Inferior parietal cortex (tissue), 1 donor: ENCODE measurements around the gene ABTB2.

Experiments
- DNase-seq: peaks from one replicate; pipeline ENCODE4 v3.0.0-alpha.2; 2016; ENCODE audit errors: extremely low spot score

Gene ABTB2

GRCh38 chr11:34214961-34215805 lies 142.6 kb downstream of the ABTB2 start:
- DNase-seq = no peak

GRCh38 chr11:34213366-34213765 lies 144.4 kb downstream of the ABTB2 start:
- DNase-seq = no peak

DNA sequence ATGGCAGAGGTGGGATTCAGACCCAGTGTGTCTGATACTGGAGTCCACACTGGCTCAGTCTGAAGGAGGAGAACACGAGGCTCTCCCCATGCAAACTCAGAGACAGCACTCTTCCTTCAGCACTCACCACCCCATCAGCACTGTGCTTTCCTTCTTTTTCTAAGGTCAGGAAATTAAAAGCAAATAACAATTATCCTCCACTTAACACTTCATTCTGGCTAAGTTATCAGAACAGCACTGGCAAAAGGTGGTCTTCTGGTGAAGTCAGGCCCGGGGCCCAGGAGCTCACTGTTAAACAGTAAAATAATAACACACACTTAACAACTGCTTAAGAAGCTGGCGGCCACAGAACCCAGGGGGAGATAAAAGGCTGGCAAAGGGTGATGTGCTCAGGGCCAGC lies 145.2 kb downstream of the ABTB2 start:
- DNase-seq = no peak

DNA sequence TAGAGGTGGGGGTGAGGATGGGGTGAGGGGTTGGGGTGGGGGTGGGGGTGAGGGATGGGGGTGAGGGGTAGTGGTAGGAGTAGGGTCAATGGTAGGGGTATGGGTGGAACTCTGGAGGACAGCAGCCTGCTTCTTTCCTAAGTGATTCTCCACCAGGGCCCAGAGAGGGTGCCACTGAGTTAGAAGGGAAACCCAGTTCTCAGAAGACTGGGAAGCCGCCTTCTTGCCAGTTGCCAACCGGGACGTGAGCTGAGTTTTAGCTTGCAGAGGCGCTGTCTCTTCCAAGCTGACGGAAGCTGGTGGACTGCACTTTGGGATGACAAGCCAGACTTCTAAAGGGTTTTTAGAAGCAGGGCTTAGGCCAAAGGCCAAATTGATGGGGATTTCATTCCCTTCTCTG lies 148.0 kb downstream of the ABTB2 start:
- no peak for DNase-seq

DNA sequence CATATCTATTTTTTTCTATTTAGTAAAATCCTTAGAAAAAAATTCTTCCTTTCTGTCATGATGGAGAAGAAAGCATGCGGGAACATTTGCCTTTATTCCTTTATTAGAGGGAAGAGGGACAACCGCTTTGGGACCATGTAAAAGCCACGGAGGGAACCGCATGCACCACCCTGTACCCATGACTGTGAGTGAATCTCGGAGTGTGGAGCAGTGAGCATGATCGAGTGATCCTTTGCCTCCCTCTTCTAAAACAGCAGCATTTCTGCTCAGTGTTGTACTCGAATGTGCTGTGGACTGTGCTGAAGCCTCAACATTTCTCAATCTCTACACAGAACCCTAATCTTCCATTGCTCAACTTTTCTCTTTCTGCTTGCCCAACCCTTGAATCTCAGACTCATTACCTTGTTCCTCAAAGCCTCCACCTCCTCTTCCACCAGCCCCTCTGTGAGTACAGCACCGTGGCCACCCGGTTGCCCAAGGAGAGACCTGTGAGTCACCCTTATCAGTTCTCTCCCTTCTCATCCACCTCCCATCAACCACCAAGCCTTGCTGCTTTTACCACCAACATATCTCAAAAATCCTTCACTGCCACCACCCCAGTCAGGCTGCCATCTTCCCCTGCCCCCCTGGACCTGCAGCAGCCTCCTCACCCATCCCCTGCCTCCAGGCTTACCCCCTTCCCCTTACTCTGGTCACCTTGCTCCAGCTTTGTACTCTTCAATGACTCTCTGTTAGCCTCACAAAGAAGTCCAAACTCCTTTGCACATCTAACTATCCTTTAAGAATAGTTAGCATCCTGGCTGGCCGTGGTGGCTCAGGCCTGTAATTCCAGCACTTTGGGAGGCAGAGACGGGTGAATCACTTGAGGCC lies 149.3 kb downstream of the ABTB2 start:
- DNase-seq = no peak

DNA sequence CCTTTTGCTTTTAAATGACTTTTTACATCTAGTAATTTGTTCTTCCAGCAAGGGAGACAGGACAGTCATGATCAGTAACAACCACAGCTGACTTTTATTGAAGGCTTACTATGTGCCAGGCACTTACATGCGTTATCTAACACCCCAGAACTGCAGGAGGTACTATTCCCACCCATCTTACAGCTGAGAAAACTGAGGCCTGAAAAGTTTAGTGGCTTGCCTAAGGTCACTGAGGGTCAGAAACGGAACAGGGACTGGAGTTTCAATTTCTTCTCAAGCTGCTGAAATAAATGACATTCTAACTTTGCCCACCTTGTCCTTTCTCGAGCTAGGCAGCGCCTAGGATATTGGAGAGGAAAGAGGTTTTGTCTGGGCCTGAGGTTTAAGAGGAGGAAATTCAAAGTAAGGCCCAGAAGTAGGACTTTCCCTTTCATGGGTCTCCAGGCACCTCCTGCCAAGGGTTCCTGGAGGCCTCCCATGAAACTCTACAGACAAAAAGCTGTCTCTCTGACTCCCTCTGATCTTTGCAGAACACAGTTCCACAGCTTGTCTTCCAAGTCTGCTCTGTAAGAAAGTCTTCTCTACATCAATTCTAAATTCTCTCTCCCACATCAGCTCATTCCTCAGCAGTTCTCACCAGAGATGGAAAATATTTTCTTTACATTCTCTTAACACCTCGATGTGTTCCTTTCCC lies 150.2 kb downstream of the ABTB2 start:
- no peak for DNase-seq

GRCh38 chr11:34206407-34207300 lies 151.2 kb downstream of the ABTB2 start:
- DNase-seq = no peak

DNA sequence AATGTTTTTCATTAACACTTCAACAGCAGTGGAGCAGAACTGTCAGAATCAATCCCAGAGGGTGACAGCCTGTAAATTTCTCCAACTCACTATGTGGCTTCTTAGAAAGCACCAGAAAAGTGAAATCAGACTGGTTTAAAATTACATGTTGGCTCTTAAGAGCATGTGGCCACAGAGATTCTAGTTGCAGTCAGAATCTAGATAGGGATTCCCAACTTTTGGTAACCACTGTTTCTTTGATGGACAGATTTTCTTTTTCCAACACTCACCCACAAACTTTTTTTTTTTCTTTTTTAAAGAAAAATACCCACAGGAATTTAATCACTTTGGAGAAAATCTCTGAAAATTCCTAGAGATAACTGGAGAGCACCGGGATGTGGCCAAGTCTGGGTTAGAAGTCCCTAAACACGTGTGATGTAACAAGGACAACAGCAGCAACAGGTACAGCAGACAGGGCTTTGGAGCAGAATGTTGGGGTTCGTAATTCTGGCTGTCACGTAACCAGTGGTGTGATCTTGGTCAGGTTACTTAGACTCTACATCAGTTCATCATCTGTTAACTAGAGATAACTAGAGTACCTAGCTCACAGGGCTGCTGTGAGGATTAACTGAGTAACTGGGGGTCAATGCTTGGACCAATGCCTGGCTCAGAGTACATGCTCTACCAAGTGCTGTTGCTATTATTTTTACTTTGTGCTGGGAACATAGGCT lies 152.3 kb downstream of the ABTB2 start:
- DNase-seq = no peak

GRCh38 chr11:34204396-34205279 lies 153.2 kb downstream of the ABTB2 start:
- no peak for DNase-seq

GRCh38 chr11:34203377-34203871 lies 154.4 kb downstream of the ABTB2 start:
- DNase-seq = no peak

GRCh38 chr11:34201129-34201528 lies 156.7 kb downstream of the ABTB2 start:
- DNase-seq = no peak

DNA sequence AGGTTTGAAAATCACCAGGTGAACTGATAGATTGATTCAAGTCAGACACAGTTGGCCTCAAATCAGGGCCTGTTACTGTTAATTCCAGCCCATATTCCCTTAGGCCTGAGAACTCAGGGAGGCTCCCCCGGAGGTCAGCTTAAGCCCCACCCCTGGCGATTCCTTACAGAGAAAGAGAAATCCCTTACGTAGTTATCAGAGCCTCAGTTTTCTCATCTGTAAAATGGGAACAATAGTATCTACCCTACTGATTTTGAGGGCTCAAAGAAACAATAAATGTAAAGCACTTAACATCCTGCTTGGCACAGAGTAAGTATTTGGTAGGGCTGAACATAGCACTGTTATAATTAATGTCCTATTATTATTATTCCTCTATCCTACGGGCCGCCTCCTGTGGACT lies 158.3 kb downstream of the ABTB2 start:
- no peak for DNase-seq

GRCh38 chr11:34198523-34198922 lies 159.3 kb downstream of the ABTB2 start:
- DNase-seq = no peak

- no peak for DNase-seq
Measured at GRCh38 chr11:34197256-34197655, 160.6 kb downstream of the ABTB2 start.

DNA sequence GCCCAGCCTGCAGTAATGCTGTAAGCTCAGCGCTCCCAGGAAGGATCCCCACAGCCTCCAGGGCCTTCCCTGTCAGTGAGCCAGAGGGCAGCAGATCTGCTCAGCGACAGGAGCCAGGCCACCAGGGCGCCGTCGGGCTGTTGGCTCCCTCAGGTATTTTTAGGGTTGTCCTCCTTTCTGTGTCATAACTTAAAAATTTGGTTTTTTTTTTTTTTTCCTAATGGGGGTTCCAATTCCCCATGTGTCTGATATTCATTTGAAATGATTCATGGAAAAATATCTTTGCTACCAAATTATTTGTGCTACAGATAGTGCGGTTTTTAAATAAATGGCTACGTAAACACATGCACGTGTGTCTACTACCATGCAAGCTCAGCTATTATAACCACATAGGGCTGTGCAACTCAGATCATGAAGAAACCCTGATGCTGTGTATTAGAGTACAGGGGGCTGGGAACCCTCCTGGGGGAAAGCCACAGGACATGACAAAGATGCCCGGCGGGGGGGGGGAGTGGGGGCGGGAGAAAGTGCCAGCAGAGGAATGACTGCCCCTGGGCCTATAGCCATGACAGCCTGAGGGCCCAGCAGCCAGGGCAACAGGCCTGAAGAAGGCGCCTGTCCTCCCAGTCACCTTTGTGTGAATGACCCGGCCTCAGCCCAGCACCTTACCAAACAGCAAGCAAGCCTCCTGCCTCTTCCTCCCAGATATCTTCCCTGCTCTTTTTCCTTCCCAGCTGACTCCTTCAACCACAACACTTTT lies 163.1 kb downstream of the ABTB2 start:
- DNase-seq = no peak

- DNase-seq = no peak
Measured at GRCh38 chr11:34192481-34193401, 165.1 kb downstream of the ABTB2 start.

GRCh38 chr11:34191578-34191977 lies 166.2 kb downstream of the ABTB2 start:
- DNase-seq = no peak
